Activated CD8-positive, alpha-beta memory T cell treated with anti-CD3 and anti-CD28 coated beads, Interleukin-2, amount 50 U/mL, for 24 hours (primary cell): Measurements from ENCODE around the gene EPPIN.
"Not testable (repeated sequence)": the region's sequence is repeated elsewhere in the genome, so short reads cannot be mapped to it uniquely, and the experiment has no call there.

ENCODE experiments used
- DNase-seq: peaks from one replicate; pipeline ENCODE4 v3.0.0-alpha.2; 2020; ENCODE audit errors: extremely low read depth

Gene EPPIN

DNA sequence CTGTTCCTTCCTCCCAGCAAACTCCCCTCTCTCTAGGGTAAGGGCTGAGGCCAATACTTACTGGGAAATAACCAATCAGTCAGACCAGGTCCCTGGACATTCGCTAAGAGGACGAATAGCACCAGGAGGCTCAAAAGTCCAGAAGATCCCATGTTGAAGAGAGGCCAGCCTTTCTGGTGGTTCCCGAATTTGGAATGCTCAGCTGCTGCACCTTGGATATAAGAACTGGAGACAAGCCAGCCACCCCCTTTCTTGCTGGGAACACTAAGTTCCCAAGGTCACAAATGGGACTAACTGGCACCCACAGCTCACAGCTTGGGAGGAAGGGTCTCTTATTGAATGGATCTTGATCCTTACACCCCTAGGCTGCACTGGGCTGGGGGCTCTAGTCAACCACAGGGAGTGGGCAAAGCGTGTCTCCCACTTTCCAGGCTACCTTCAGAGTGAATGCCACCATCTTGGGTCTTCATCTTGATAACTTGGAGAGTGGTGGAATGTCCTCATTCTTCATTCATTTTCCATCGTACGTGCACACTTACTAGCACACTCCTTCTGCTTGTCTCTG is at the start of gene EPPIN:
TSS of gene EPPIN (minus strand) at position 196 of the 565 bp plus-strand sequence. CDS start at position 152, 44 bp downstream.
- DNase-seq: no peak

- no peak for DNase-seq
Observed at GRCh38 chr20:45595235-45595634, 48.0 kb upstream of the EPPIN start.

GRCh38 chr20:45593498-45593897 is 46.3 kb upstream of the EPPIN start:
- DNase-seq: no peak

- DNase-seq: no peak
Observed at GRCh38 chr20:45592574-45593189, 45.5 kb upstream of the EPPIN start.

DNA sequence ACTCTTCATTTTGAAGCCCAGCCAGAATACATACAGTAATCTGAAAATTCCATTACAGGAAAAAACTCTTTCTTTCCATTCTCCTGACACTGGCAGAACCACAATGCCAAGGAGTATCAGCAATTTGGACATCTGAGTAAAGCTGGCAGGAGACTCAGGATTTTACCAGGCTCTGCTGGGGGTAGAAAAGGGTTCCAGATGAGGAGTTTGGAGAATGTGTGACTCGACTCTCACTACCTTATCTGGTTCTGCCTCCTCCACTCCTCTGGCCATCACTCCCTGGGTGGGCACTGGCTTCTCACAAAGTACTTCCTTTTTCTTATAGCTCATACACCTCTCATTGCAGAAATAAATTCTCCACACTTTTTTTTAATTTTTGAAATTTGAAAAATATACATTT is 42.5 kb upstream of the EPPIN start:
- DNase-seq: no peak

DNA sequence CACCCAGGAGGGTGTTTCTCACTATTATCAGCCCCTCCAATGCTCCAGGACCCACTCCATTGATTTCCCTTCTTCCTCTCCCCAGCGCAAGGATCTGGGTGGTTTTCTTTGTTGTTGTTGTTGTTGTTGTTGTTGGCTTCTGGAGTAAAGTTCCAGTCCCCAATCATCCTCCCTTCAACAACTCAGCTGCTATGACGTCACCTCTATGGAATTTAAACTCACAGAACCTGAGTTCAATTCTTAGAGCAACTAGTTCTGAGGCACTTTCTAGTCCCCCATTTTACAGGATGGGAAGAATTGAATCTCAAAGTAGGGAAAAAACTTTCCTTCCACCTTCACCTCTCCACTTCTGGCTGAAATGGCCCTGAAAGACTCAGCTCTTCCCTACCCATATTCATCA is 41.6 kb upstream of the EPPIN start:
- no peak for DNase-seq

DNA sequence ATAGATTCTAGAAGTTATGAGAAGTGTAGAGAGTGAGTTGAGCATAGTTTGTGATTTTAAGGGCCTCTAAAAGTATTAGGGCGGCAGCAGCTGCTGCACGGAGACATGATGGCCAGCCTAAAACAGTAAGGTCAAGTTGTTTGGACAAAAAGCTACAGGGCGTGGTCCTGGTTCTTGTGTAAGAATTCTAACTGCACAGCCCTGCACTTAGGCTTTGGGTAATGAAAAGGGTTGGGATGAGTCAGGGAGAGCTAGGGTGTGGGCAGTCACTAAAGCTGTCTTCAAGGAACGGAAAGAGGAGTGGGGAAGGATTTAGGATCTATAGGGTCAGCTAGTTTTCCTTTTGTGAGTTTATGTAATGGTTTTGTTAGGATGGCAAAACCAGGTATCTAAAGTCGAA is 38.8 kb upstream of the EPPIN start:
- DNase-seq: not testable (repeated sequence)

DNA sequence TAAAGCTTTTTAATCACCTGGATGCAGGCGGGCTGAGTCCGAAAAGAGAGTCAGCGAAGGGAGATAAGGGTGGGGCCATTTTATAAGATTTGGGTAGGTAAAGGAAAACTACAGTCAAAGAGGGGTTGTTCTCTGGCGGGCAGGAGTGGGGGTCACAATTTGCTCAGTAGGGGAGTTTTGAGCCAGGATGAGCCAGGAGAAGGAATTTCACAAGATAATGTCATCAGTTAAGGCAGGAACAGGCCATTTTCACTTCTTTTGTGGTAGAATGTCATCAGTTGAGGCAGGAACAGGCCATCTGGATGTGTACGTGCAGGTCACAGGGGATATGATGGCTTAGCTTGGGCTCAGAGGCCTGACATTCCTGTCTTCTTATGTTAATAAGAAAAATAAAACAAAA is 37.1 kb upstream of the EPPIN start:
- not testable (repeated sequence) for DNase-seq

GRCh38 chr20:45583502-45583901 is 36.3 kb upstream of the EPPIN start:
- no peak for DNase-seq

- DNase-seq: no peak
Observed at GRCh38 chr20:45581702-45582101, 34.5 kb upstream of the EPPIN start.

GRCh38 chr20:45579184-45579583 is 32.0 kb upstream of the EPPIN start, which contains the start of gene WFDC8:
WFDC8 (minus strand) TSS chr20:45579284; CDS start chr20:45579247, 37 bp downstream.
- no peak for DNase-seq

DNA sequence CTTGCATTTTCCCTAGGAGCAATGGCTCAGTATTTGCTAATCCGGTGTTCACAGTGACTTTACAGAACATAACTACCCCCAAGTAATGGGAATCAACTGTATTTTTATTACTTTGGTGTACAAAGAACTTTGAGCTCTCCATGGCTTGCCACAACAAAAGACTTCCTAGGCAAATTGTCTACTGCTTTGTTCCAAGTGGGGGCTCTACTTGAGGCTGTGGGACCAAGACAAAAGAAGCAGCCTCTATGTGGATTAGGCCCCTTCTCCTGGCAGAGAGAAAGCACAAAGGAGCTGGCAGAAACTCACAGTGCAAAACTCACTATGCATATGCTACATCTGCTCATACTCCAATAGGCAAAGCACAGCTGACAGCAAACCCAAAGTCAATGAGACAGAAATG is 31.0 kb upstream of the EPPIN start:
- no peak for DNase-seq

DNA sequence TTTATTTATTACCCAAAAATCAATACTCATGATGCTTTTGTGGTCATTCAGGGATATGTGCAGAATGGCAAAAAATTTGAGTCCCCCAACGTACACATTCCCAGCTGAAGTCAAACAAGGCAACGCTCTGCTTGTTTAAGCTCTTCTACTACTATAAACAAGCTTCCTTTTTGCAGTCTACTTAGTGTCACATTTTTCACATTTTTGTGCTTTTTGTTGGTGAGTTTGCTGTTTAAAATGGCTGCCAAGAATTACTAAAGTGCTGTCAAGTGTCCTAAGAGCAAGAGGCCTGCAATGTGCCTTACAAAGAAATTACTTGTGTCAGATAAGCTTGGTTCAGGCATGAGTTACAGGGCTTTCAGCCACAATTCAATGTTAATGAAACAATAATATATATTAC is 29.8 kb upstream of the EPPIN start:
- DNase-seq: no peak

- DNase-seq: no peak
Observed at GRCh38 chr20:45575931-45576330, 28.7 kb upstream of the EPPIN start.

GRCh38 chr20:45569650-45570049 is 22.4 kb upstream of the EPPIN start:
- not testable (repeated sequence) for DNase-seq

DNA sequence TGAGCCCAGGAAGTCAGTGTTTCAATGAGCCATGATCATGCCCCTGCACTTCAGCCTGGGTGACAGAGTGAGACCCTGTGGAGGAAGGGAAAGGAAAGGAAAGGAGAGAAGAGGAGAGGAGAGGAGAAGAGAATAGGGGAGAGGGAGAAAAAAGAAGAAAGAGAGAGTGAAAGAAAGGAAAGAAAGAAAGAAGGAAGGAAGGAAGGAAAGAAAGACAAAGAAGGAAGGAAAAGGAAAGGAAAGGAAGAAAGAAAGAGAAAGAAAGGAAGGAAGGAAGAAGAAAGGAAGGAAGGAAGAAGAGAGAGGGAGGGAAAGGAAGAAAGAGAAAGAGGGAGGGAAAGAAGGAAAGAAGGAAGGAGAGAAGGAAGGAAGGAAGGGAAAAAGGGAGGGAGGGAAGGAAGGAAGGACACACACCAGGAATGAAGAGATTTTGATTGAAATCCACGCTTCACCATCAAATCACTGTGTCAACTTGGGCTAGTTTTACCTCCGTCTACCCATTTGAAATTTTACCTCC is 17.6 kb upstream of the EPPIN start:
- no peak for DNase-seq

DNA sequence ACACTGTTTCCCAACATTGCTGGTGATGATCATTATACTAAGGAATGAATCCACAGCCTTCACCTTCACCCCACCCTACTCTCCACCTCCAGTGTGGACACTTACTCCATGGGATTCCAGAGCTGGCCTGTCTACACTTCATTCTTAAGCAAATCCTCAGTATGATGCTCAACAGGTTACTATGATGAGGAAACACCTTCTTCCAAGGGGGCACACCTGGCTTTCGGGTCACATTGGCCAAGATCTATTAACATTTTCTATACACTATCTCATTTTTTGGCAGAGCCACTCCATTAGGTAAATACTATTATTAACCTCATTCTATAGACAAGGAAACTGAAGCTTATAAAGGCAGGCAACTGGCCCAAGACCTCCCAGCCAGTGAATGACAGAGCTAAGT is 8.0 kb upstream of the EPPIN start:
- DNase-seq: no peak

- no peak for DNase-seq
Observed at GRCh38 chr20:45552456-45552855, 5.3 kb upstream of the EPPIN start.

DNA sequence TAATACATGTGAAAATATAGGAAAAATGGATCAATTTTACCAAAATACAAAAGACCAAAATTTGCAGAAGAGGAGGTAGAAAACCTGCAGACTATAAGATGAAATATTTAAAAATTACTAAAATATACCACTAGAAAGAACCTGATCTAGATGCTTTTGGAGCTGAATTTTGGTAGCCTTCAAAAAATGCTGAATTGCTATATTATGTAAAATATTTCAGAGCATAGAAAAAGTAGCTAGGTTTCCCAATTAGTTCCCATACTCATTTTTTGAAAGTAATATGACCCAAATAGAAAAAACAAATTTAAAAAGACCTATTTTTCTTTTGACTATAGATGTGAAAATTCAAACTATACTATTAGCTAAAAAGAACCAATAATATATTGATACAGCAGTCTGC is 3.6 kb upstream of the EPPIN start:
- DNase-seq: no peak

DNA sequence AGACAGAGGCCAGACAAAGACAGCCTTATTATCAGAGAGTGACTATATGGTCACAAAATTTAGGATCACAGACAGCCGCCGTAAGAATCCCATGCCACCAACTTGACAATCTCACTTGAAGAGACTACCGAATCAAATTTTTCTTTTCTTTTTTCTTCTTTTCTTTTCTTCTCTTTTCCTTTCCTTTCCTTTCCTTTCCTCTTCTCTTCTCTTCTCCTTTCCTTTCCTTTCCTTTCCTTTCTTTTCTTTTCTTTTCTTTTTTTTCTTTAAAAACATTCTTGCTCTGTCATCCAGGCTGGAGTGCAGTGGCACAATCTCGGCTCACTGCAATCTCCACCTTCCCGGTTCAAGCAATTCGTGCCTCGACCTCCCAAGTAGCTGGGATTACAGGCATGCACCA is 1.2 kb upstream of the EPPIN start:
- DNase-seq: no peak

- DNase-seq: no peak
Observed at GRCh38 chr20:45545754-45546453, 1.3 kb downstream of the EPPIN start.

- DNase-seq: no peak
Observed at GRCh38 chr20:45545351-45545750, 1.9 kb downstream of the EPPIN start.

- DNase-seq: no peak
Observed at GRCh38 chr20:45539382-45539781, 7.8 kb downstream of the EPPIN start, which contains the start of gene WFDC6. WFDC6 (minus strand) TSS chr20:45539482; CDS start chr20:45539407, 75 bp downstream.
